H9 (cell line): ENCODE measurements around the gene XDH. TPM values are rescaled to one million over a fixed set of nuclear protein-coding genes. Genes with fewer than 3 reads are reported as not detected.

Source experiments
- DNase-seq: peaks from one replicate; pipeline ENCODE4 v3.0.0-alpha.2; 2017
- H2AFZ ChIP-seq: one replicate; pipeline ENCODE4 v1.6.1; 2013; ENCODE audit warnings: mild to moderate bottlenecking, low read length, control low read depth, moderate library complexity
- H2AK5ac ChIP-seq: 2 replicates; pipeline ENCODE4 v1.6.1; 2013; ENCODE audit warnings: low read length, control low read depth, mixed read lengths; ENCODE audit not compliant: insufficient read length
- H2BK120ac ChIP-seq: one replicate; pipeline ENCODE4 v1.6.1; 2013; ENCODE audit warnings: low read depth, mild to moderate bottlenecking, low read length, control low read depth, inconsistent platforms; ENCODE audit not compliant: poor library complexity, severe bottlenecking
- H2BK12ac ChIP-seq: 2 replicates; pipeline ENCODE4 v1.6.1; 2013; ENCODE audit warnings: low read length, control low read depth, mixed read lengths, low read depth; ENCODE audit not compliant: insufficient read length
- H2BK15ac ChIP-seq: 2 replicates; pipeline ENCODE4 v1.6.1; 2013; ENCODE audit warnings: low read depth, low read length, control low read depth
- H2BK20ac ChIP-seq: one replicate; pipeline ENCODE4 v1.6.1; 2013; ENCODE audit warnings: low read depth, mild to moderate bottlenecking, low read length, control low read depth, inconsistent platforms; ENCODE audit not compliant: poor library complexity, severe bottlenecking
- H2BK5ac ChIP-seq: 2 replicates; pipeline ENCODE4 v1.6.1; 2013; ENCODE audit warnings: low read length, control low read depth, mixed read lengths; ENCODE audit not compliant: insufficient read length
- H3K14ac ChIP-seq: 2 replicates; pipeline ENCODE4 v1.6.1; 2013; ENCODE audit warnings: low read length, control low read depth; ENCODE audit not compliant: insufficient read depth
- H3K18ac ChIP-seq: 2 replicates; pipeline ENCODE4 v1.6.1; 2013; ENCODE audit warnings: low read depth, mild to moderate bottlenecking, mixed read lengths, low read length, control low read depth; ENCODE audit not compliant: insufficient read length
- H3K23ac ChIP-seq: 2 replicates; pipeline ENCODE4 v1.6.1; 2013; ENCODE audit warnings: low read length, control low read depth, mixed read lengths, low read depth; ENCODE audit not compliant: insufficient read length
- H3K23me2 ChIP-seq: 2 replicates; pipeline ENCODE4 v1.6.1; 2013; ENCODE audit warnings: low read depth, mild to moderate bottlenecking, mixed read lengths, low read length, control low read depth; ENCODE audit not compliant: insufficient read length, poor library complexity, severe bottlenecking
- H3K27ac ChIP-seq: 2 replicates; pipeline ENCODE4 v1.5.1; 2013; ENCODE audit warnings: low read length, control low read depth, mixed read lengths, low read depth; ENCODE audit not compliant: insufficient read length
- H3K27me3 ChIP-seq: 2 replicates; pipeline ENCODE4 v1.6.1; 2013; ENCODE audit warnings: low read length, control low read depth, inconsistent platforms; ENCODE audit not compliant: insufficient read depth
- H3K4ac ChIP-seq: 2 replicates; pipeline ENCODE4 v1.6.1; 2013; ENCODE audit warnings: low read depth, mild to moderate bottlenecking, control low read depth, inconsistent platforms, low read length, moderate library complexity
- H3K4me1 ChIP-seq: 2 replicates; pipeline ENCODE4 v1.6.1; 2013; ENCODE audit warnings: low read length, control low read depth, inconsistent platforms; ENCODE audit not compliant: insufficient read depth
- H3K4me2 ChIP-seq: 2 replicates; pipeline ENCODE4 v1.6.1; 2013; ENCODE audit warnings: low read length, control low read depth, mixed read lengths; ENCODE audit not compliant: insufficient read length, insufficient read depth
- H3K56ac ChIP-seq: 2 replicates; pipeline ENCODE4 v1.6.1; 2013; ENCODE audit warnings: low read depth, mild to moderate bottlenecking, mixed read lengths, low read length, control low read depth; ENCODE audit not compliant: insufficient read length
- H3K79me1 ChIP-seq: 2 replicates; pipeline ENCODE4 v1.6.1; 2013; ENCODE audit warnings: low read depth, mild to moderate bottlenecking, moderate library complexity, low read length, control low read depth, inconsistent platforms; ENCODE audit not compliant: insufficient read depth, poor library complexity, severe bottlenecking
- H3K79me2 ChIP-seq: 2 replicates; pipeline ENCODE4 v1.6.1; 2013; ENCODE audit warnings: low read length, control low read depth, inconsistent platforms; ENCODE audit not compliant: insufficient read depth
- H3K9ac ChIP-seq: 2 replicates; pipeline ENCODE4 v1.6.1; 2013; ENCODE audit warnings: low read length, control low read depth, mixed read lengths; ENCODE audit not compliant: insufficient read length; ENCODE audit errors: extremely low read depth
- H3K9me3 ChIP-seq: one replicate; pipeline ENCODE4 v1.6.1; 2013; ENCODE audit warnings: low read depth, low read length, inconsistent platforms; ENCODE audit not compliant: control insufficient read depth
- H3T11ph ChIP-seq: one replicate; pipeline ENCODE4 v1.6.1; 2013; ENCODE audit warnings: mild to moderate bottlenecking, low read length, control low read depth, inconsistent platforms
- H4K20me1 ChIP-seq: one replicate; pipeline ENCODE4 v1.6.1; 2013; ENCODE audit not compliant: control insufficient read depth, insufficient read length, insufficient read depth
- H4K5ac ChIP-seq: 2 replicates; pipeline ENCODE4 v1.6.1; 2013; ENCODE audit warnings: low read depth, mild to moderate bottlenecking, mixed read lengths, low read length, control low read depth; ENCODE audit not compliant: insufficient read length
- H4K8ac ChIP-seq: replicated peaks from 2 replicates; pipeline ENCODE4 v1.6.1; 2013; ENCODE audit warnings: low read length, control low read depth, mixed read lengths, low read depth; ENCODE audit not compliant: insufficient read length
- H4K91ac ChIP-seq: 2 replicates; pipeline ENCODE4 v1.6.1; 2013; ENCODE audit warnings: low read depth, mild to moderate bottlenecking, moderate library complexity, mixed read lengths, low read length, control low read depth; ENCODE audit not compliant: insufficient read length
- H3K27ac Mint-ChIP-seq, 3 experiments: 2 replicates in 2 of 3; 3 replicates in 1 of 3; pipeline ENCODE4 v1.8.0; 2020 to 2021; ENCODE audit warnings: mixed read lengths in 3 of 3, mild to moderate bottlenecking in 1 of 3, moderate library complexity in 1 of 3
- H3K27me3 Mint-ChIP-seq: 2 replicates; pipeline ENCODE4 v1.8.0; 2021; ENCODE audit warnings: low read depth, mild to moderate bottlenecking, moderate library complexity, mixed read lengths
- H3K36me3 Mint-ChIP-seq, 3 experiments: 2 replicates in 2 of 3; 3 replicates in 1 of 3; pipeline ENCODE4 v1.8.0; 2020 to 2021; ENCODE audit warnings: low read depth in 3 of 3, mixed read lengths in 3 of 3; ENCODE audit not compliant: insufficient read depth in 1 of 3
- H3K4me1 Mint-ChIP-seq, 2 experiments: 2 replicates each; pipeline ENCODE4 v1.8.0; 2020; ENCODE audit warnings: mixed read lengths in 2 of 2
- H3K4me3 Mint-ChIP-seq, 2 experiments: 2 replicates in 1 of 2; 3 replicates in 1 of 2; pipeline ENCODE4 v1.8.0; 2020 to 2021; ENCODE audit warnings: mild to moderate bottlenecking in 2 of 2, mixed read lengths in 2 of 2, moderate library complexity in 1 of 2
- H3K9me3 Mint-ChIP-seq, 2 experiments: 2 replicates in 1 of 2; 3 replicates in 1 of 2; pipeline ENCODE4 v1.8.0; 2020; ENCODE audit warnings: mild to moderate bottlenecking in 2 of 2, mixed read lengths in 2 of 2, moderate library complexity in 1 of 2
- WGBS: extraction: QIAGEN DNeasy Blood & Tissue Kit; methylation state at CpG from one replicate; pipeline ENCODE4 v1.1.7; 2013; ENCODE audit warnings: missing lambda C conversion rate, low lambda C conversion rate, mixed read lengths; ENCODE audit not compliant: insufficient read length; ENCODE audit errors: extremely low coverage; 5-methylcytosine and 5-hydroxymethylcytosine counted together
- total RNA-seq: library from RNA; stranded (reverse); gene quantifications from 2 replicates; pipeline ENCODE4 v1.2.1, GENCODE V29; 2021
- TF ChIP-seq, protein P1 (sequence below): fragments of 200-600 bp; sonication (generic); conservative IDR thresholded peaks from 3 replicates; pipeline ENCODE4 v1.8.0; 2021; ENCODE audit warnings: antibody characterized with exemption, mild to moderate bottlenecking

XDH gene
- total RNA-seq, 1 experiment from 2014 or later, result 1.4 TPM

DNA sequence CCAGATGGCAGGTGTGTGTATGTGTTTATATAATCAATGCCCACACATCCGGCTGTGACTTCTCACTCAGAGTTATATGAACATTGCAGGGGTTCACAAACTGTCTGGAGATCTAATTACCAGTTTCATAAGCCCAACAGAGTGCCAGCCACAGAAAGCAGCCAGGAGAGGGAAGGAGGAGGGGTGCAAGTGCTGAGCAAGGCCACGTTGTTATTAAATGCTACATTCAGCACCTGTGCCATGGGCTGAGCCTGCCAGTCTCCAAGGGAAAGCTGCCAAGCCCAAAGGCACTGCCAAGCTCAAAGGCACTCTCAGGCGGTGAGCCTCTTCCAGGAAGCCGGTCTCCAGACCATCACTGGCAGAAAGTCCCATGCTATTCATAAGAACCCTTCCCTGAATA is 17.4 kb downstream of the XDH start:
- Histone ChIP-seq H3K27me3 (no peaks in the 10 kb centered on the region), H3K27ac (no peak overlapping the region), H3K18ac (no peak overlapping the region), H4K8ac (no peak overlapping the region), H2BK12ac (no peak overlapping the region), H3K4me1 (peaks cover 2% of the 10 kb centered on the region; the same call in 1 of the 2 replicates), H3K14ac (no peak overlapping the region), H2BK120ac (no peak overlapping the region), H3T11ph (no peak overlapping the region), H2AK5ac (no peak overlapping the region), H2BK15ac (no peak overlapping the region), H3K9me3 (no peaks in the 10 kb centered on the region), H2AFZ (no peak overlapping the region), H3K79me1 (no peaks in the 10 kb centered on the region), H3K56ac (no peak overlapping the region), H3K4ac (no peak overlapping the region), H3K79me2 (no peaks in the 10 kb centered on the region), H3K9ac (no peak overlapping the region), H3K23ac (no peak overlapping the region), H3K4me2 (no peak overlapping the region), H4K5ac (no peak overlapping the region), H2BK20ac (no peak overlapping the region), H3K23me2 (no peaks in the 10 kb centered on the region), H4K20me1 (no peaks in the 10 kb centered on the region), H4K91ac (no peak overlapping the region), H2BK5ac (no peak overlapping the region)
- no CpG with 5 or more reads among the region's 4 CpGs for WGBS
- Mint-ChIP-seq H3K36me3 (no peaks in the 10 kb centered on the region; a peak in 2 of 7 replicates), H3K4me3 (no peak overlapping the region), H3K4me1 (peaks cover 3 to 5% of the 10 kb centered on the region in 2 experiments; a peak in 3 of 4 replicates), H3K27me3 (no peaks in the 10 kb centered on the region), H3K9me3 (no peaks in the 10 kb centered on the region; a peak in 1 of 5 replicates), H3K27ac (no peak overlapping the region)
- TF ChIP-seq, protein P1, sequence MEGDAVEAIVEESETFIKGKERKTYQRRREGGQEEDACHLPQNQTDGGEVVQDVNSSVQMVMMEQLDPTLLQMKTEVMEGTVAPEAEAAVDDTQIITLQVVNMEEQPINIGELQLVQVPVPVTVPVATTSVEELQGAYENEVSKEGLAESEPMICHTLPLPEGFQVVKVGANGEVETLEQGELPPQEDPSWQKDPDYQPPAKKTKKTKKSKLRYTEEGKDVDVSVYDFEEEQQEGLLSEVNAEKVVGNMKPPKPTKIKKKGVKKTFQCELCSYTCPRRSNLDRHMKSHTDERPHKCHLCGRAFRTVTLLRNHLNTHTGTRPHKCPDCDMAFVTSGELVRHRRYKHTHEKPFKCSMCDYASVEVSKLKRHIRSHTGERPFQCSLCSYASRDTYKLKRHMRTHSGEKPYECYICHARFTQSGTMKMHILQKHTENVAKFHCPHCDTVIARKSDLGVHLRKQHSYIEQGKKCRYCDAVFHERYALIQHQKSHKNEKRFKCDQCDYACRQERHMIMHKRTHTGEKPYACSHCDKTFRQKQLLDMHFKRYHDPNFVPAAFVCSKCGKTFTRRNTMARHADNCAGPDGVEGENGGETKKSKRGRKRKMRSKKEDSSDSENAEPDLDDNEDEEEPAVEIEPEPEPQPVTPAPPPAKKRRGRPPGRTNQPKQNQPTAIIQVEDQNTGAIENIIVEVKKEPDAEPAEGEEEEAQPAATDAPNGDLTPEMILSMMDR, result no peak
- DNase-seq, result no peak
